HEK293 (cell line): Measurements from ENCODE around the gene FASTK.

Source experiments
- TF ChIP-seq, protein P1 (sequence below): fragments of 450-650 bp; formaldehyde crosslinking; IDR thresholded peaks from 2 replicates; pipeline ENCODE4 v1.5.1; 2016; ENCODE audit warnings: missing biosample characterization, missing genetic modification characterization
- TF ChIP-seq, protein P2 (sequence below): fragments of 450-650 bp; formaldehyde crosslinking; IDR thresholded peaks from 2 replicates; pipeline ENCODE4 v1.5.1; 2016; ENCODE audit warnings: missing biosample characterization, missing genetic modification characterization

- TF ChIP-seq, protein P1, sequence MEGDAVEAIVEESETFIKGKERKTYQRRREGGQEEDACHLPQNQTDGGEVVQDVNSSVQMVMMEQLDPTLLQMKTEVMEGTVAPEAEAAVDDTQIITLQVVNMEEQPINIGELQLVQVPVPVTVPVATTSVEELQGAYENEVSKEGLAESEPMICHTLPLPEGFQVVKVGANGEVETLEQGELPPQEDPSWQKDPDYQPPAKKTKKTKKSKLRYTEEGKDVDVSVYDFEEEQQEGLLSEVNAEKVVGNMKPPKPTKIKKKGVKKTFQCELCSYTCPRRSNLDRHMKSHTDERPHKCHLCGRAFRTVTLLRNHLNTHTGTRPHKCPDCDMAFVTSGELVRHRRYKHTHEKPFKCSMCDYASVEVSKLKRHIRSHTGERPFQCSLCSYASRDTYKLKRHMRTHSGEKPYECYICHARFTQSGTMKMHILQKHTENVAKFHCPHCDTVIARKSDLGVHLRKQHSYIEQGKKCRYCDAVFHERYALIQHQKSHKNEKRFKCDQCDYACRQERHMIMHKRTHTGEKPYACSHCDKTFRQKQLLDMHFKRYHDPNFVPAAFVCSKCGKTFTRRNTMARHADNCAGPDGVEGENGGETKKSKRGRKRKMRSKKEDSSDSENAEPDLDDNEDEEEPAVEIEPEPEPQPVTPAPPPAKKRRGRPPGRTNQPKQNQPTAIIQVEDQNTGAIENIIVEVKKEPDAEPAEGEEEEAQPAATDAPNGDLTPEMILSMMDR (tag by site-specific recombination): no peak
- TF ChIP-seq, protein P2, sequence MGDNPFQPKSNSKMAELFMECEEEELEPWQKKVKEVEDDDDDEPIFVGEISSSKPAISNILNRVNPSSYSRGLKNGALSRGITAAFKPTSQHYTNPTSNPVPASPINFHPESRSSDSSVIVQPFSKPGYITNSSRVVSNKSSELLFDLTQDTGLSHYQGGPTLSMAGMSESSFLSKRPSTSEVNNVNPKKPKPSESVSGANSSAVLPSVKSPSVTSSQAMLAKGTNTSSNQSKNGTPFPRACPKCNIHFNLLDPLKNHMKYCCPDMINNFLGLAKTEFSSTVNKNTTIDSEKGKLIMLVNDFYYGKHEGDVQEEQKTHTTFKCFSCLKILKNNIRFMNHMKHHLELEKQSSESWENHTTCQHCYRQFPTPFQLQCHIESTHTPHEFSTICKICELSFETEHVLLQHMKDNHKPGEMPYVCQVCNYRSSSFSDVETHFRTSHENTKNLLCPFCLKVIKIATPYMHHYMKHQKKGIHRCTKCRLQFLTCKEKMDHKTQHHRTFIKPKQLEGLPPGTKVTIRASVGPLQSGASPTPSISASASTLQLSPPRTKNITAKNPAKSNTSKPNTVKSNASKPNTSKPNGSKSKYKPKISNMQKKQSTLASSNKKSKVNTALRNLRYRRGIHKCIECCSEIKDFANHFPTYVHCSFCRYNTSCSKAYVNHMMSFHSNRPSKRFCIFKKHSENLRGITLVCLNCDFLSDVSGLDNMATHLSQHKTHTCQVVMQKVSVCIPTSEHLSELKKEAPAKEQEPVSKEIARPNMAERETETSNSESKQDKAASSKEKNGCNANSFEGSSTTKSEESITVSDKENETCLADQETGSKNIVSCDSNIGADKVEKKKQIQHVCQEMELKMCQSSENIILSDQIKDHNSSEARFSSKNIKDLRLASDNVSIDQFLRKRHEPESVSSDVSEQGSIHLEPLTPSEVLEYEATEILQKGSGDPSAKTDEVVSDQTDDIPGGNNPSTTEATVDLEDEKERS: no peak
Observed at GRCh38 chr7:151060113-151060415, 20.5 kb downstream of the FASTK start.
